ENCODE measurements around the gene ACADVL. TPM values are rescaled to one million over a fixed set of nuclear protein-coding genes. Genes with fewer than 3 reads are reported as not detected.
"Not testable (repeated sequence)": the region's sequence is repeated elsewhere in the genome, so short reads cannot be mapped to it uniquely, and the experiment has no call there.

The ACADVL gene
- 1,000 to 10,000 TPM in 3 of 4 donors, 100 to 1,000 TPM in 1; 877 to 3,047 (median 1,981) TPM for total RNA-seq

DNA sequence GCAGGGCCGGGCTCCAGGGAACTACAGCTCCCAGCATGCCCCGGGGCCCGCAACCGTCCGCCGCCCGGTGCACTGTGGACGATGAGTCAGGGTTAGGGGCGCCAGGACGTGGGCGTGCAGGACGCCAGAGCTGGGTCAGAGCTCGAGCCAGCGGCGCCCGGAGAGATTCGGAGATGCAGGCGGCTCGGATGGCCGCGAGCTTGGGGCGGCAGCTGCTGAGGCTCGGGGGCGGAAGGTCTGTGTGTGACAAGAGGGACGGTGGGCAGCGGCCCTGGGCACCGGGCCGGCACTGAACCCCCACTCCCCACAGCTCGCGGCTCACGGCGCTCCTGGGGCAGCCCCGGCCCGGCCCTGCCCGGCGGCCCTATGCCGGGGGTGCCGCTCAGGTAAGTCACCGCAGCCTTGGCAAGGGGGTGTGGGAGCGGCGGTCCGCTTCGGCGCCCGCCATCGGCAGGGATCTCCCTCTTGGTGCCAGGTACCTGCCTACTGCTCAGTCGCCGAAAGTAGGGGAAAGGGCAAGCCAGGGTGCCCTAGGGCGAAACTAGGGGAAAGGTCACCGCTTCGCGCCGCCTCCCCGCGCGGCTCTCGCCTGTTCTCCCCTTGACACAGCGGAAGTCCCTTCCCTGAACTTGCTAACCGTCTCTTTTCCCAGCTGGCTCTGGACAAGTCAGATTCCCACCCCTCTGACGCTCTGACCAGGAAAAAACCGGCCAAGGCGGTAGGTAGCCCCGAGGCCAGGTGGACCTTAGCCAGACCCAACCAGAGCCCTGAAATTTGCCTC, at the start of gene ACADVL, which contains the start of gene DLG4:
Gene ACADVL, plus strand, starts transcription at position 127 of the 781 bp plus-strand sequence. Its CDS starts 47 bp downstream, at position 174.
Gene DLG4, minus strand, starts transcription at position 25 of the 781 bp plus-strand sequence.
- WGBS, 2 donors (ENCODE audit: low coverage in 1 of 2), result 0% methylated on average over 53 of the region's 63 CpGs; no CpG with 5 or more reads in 1 of the 2 donors
- in situ Hi-C loops (cut with MboI; ENCODE audit: low pct_ligation_motif_present in 1 of 4, low pct_unique_long_range_greater_than_20kb in 1 of 4, low sequenced_read_pairs in 3 of 4) (loop anchor here in 1 of 4 donors (10.0 kb wide), 1 partner anchor 175 kb away; the partner anchor contains the start of gene SLC16A11), intact Hi-C loops (cut with DNase I; ENCODE audit: low total_unique reads) (no loop called here)
- no peaks in the 10 kb centered on the region for H3K27me3 ChIP-seq
- peak; percentile 75 to 96 (median 95) for TF ChIP-seq POLR2AphosphoS5 (IDR thresholded peaks at IDR 0.05)
- TF ChIP-seq EP300 (IDR thresholded peaks at IDR 0.05; ENCODE audit: low read depth), result peak; percentile 68
- TF ChIP-seq CTCF (IDR thresholded peaks at IDR 0.05), result no peak
- TF ChIP-seq POLR2A (IDR thresholded peaks at IDR 0.05), result peak; percentile 74
- peaks cover 0 to 11% (median 3%) of the 10 kb centered on the region in 4 donors for H3K36me3 ChIP-seq
- peak within 1 kb of the TSS; percentile 100 for H3K27ac ChIP-seq
- peak within 1 kb of the TSS; percentile 87 to 100 (median 96) for H3K4me3 ChIP-seq
- no peaks in the 10 kb centered on the region for H3K9me3 ChIP-seq
- peak; percentile 93 for DNase-seq
- peaks cover 30 to 60% (median 53%) of the 10 kb centered on the region in 4 donors for H3K4me1 ChIP-seq

DNA sequence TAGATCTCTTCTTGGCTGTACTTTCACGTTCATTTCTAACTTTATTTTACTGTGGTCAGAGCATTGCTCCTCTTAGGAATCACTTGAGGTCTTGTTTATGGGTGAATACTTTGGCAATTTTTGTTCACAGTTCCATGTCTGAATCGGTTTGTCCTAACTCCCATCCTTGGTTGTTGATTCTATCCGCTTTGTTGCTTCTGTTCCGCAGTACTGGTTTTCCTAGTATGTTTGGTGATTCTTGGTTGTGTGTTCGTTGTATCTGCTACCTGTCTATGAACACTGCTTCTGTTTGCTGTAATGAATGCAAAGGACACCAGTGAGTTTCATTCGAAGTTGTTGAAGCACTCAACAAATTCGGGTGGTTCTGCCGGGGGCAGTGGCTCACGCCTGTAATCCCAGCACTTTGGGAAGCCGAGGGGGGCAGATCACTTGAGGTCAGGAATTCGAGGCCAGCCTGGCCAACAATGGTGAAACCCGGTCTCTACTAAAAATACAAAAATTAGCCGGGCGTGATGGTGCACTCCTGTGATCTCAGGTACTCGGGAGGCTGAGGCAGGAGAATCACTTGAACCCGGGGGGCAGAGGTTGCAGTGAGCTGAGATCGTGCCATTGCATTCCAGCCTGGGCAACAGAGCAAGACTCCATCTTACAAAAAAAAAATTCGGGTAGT, 47.1 kb upstream of the ACADVL start:
- not testable (repeated sequence) for H3K4me1 ChIP-seq, H3K4me3 ChIP-seq, H3K36me3 ChIP-seq, DNase-seq, H3K27ac ChIP-seq, H3K9me3 ChIP-seq, H3K27me3 ChIP-seq
- WGBS, 2 donors (ENCODE audit: low coverage in 1 of 2), result 85 to 91% methylated on average over 6 to 18 of the region's 18 CpGs
- in situ Hi-C loops (cut with MboI; ENCODE audit: low pct_ligation_motif_present in 1 of 4, low pct_unique_long_range_greater_than_20kb in 1 of 4, low sequenced_read_pairs in 3 of 4), result loop anchor here in 1 of 4 donors (25.0 kb wide), 1 partner anchor 260 kb away; no protein-coding TSS in a partner anchor
- intact Hi-C loops (cut with DNase I; ENCODE audit: low total_unique reads), result loop anchor here (5.0 kb wide), 1 partner anchor 265 kb away; no protein-coding TSS in a partner anchor

- TF ChIP-seq POLR2AphosphoS5 (IDR thresholded peaks at IDR 0.05), result no peak
- no peak for TF ChIP-seq EP300 (IDR thresholded peaks at IDR 0.05; ENCODE audit: low read depth)
- TF ChIP-seq CTCF (IDR thresholded peaks at IDR 0.05), result no peak
- no peak for TF ChIP-seq POLR2A (IDR thresholded peaks at IDR 0.05)
- Histone ChIP-seq H3K4me3 (no peak overlapping the region), H3K4me1 (peaks cover 3 to 15% (median 14%) of the 10 kb centered on the region in 4 donors), H3K36me3 (no peaks in the 10 kb centered on the region), H3K9me3 (no peaks in the 10 kb centered on the region), H3K27me3 (peaks cover 16% of the 10 kb centered on the region), H3K27ac (no peak overlapping the region)
- in situ Hi-C loops (cut with MboI; ENCODE audit: low pct_ligation_motif_present in 1 of 4, low pct_unique_long_range_greater_than_20kb in 1 of 4, low sequenced_read_pairs in 3 of 4), result loop anchor here in 1 of 4 donors (25.0 kb wide), 1 partner anchor 262 kb away; no protein-coding TSS in a partner anchor
- intact Hi-C loops (cut with DNase I; ENCODE audit: low total_unique reads), result loop anchor here (5.0 kb wide), 1 partner anchor 267 kb away; no protein-coding TSS in a partner anchor
- peak; percentile 50 for DNase-seq
- WGBS, 2 donors (ENCODE audit: low coverage in 1 of 2), result 72% methylated on average over 50 of the region's 69 CpGs; no CpG with 5 or more reads in 1 of the 2 donors
These were observed 45.8 kb upstream of the ACADVL start for GRCh38 chr17:7173687-7174602.

GRCh38 chr17:7174603-7175326, 45.0 kb upstream of the ACADVL start:
- Histone ChIP-seq H3K27me3 (peaks cover 16% of the 10 kb centered on the region), H3K36me3 (no peaks in the 10 kb centered on the region), H3K4me1 (peaks cover 3 to 15% (median 14%) of the 10 kb centered on the region in 4 donors), H3K4me3 (no peak overlapping the region), H3K27ac (no peak overlapping the region), H3K9me3 (no peaks in the 10 kb centered on the region)
- intact Hi-C loops (cut with DNase I; ENCODE audit: low total_unique reads), result loop anchor here (5.0 kb wide), 1 partner anchor 267 kb away; no protein-coding TSS in a partner anchor
- WGBS, 2 donors (ENCODE audit: low coverage in 1 of 2), result 59 to 77% methylated on average over 6 to 7 of the region's 7 CpGs
- in situ Hi-C loops (cut with MboI; ENCODE audit: low pct_ligation_motif_present in 1 of 4, low pct_unique_long_range_greater_than_20kb in 1 of 4, low sequenced_read_pairs in 3 of 4), result loop anchor here in 1 of 4 donors (25.0 kb wide), 1 partner anchor 262 kb away; no protein-coding TSS in a partner anchor
- DNase-seq, result no peak
- no peak for TF ChIP-seq POLR2A (IDR thresholded peaks at IDR 0.05)
